GM12891 (cell line): ENCODE results near the gene S100A3.
A peak's percentile ranks its signal among the peaks of the same experiment; 100 is the strongest.

Experiments
- DNase-seq: peaks from one replicate; pipeline ENCODE4 v3.0.0; 2011; ENCODE audit warnings: low spot score; ENCODE audit not compliant: insufficient read length
- FAIRE-seq: peaks from 2 replicates; lab custom pipeline; 2011; peaks lifted over from hg19 to GRCh38; lab: Jason Lieb, UNC
- PAX5 ChIP-seq: IDR thresholded peaks from 2 replicates; pipeline ENCODE4 v1.6.1; 2011; ENCODE audit warnings: low read length, moderate library complexity, mild to moderate bottlenecking; ENCODE audit not compliant: insufficient read depth, severe bottlenecking
- POLR2A ChIP-seq: IDR thresholded peaks from 2 replicates; pipeline ENCODE4 v1.6.1; 2011; ENCODE audit warnings: low read depth, low read length, control low read depth
- POLR2AphosphoS5 ChIP-seq: IDR thresholded peaks from 2 replicates; pipeline ENCODE4 v1.6.1; 2011; ENCODE audit warnings: low read depth, low read length, control low read depth
- POU2F2 ChIP-seq: IDR thresholded peaks from 2 replicates; pipeline ENCODE4 v1.6.1; 2011; ENCODE audit warnings: low read depth, mild to moderate bottlenecking, control low read depth, low read length, moderate library complexity
- SPI1 ChIP-seq: IDR thresholded peaks from 2 replicates; pipeline ENCODE4 v1.6.1; 2011; ENCODE audit warnings: low read depth, low read length, control low read depth
- TAF1 ChIP-seq: IDR thresholded peaks from 2 replicates; pipeline ENCODE4 v1.6.1; 2011; ENCODE audit warnings: low read depth, low read length, control low read depth

S100A3 gene

GRCh38 chr1:153560771-153561465 is 11.9 kb upstream of the S100A3 start:
- FAIRE-seq (no peak), DNase-seq (no peak)
- TF ChIP-seq POLR2A (no peak), POU2F2 (no peak), TAF1 (no peak)

- FAIRE-seq (no peak), DNase-seq (no peak)
- no peak for TF ChIP-seq TAF1
Observed at GRCh38 chr1:153560241-153560640, 11.2 kb upstream of the S100A3 start.

- TF ChIP-seq POU2F2 (no peak), TAF1 (no peak), POLR2AphosphoS5 (no peak), SPI1 (no peak), PAX5 (no peak), POLR2A (no peak)
- FAIRE-seq (no peak), DNase-seq (no peak)
Observed at GRCh38 chr1:153557877-153558276, 8.8 kb upstream of the S100A3 start.

- TF ChIP-seq SPI1: peak; percentile 50; the same call in 1 of the 2 replicates
- no peak for TF ChIP-seq POLR2A
- FAIRE-seq: no peak
- no peak for DNase-seq
Observed at GRCh38 chr1:153556348-153556747, 7.3 kb upstream of the S100A3 start.

- DNase-seq (no peak), FAIRE-seq (no peak)
- TF ChIP-seq SPI1 (peak; percentile 51; the same call in 1 of the 2 replicates), POU2F2 (no peak)
Observed at GRCh38 chr1:153553830-153554541, 4.9 kb upstream of the S100A3 start.

GRCh38 chr1:153553096-153553495 is 4.0 kb upstream of the S100A3 start:
- TF ChIP-seq SPI1 (no peak), POU2F2 (no peak), POLR2AphosphoS5 (no peak), TAF1 (no peak), POLR2A (no peak), PAX5 (no peak)
- no peak for DNase-seq
- FAIRE-seq: no peak

GRCh38 chr1:153552335-153552734 is 3.3 kb upstream of the S100A3 start:
- DNase-seq (no peak), FAIRE-seq (no peak)
- TF ChIP-seq PAX5 (no peak), TAF1 (no peak), SPI1 (no peak), POU2F2 (no peak), POLR2AphosphoS5 (no peak), POLR2A (no peak)

- TF ChIP-seq POLR2AphosphoS5: no peak
- no peak for TF ChIP-seq POLR2A
- TF ChIP-seq SPI1: no peak
- TF ChIP-seq TAF1: no peak
- no peak for TF ChIP-seq PAX5
- no peak for TF ChIP-seq POU2F2
- DNase-seq (no peak), FAIRE-seq (no peak)
Observed at GRCh38 chr1:153550827-153551500, 1.9 kb upstream of the S100A3 start.

- DNase-seq (no peak), FAIRE-seq (no peak)
- TF ChIP-seq POU2F2 (no peak), TAF1 (no peak), POLR2A (no peak), SPI1 (no peak), PAX5 (no peak), POLR2AphosphoS5 (no peak)
Observed at GRCh38 chr1:153550398-153550758, 1.3 kb upstream of the S100A3 start.

- DNase-seq: no peak
- no peak for FAIRE-seq
- TF ChIP-seq SPI1: no peak
- TF ChIP-seq PAX5: no peak
- no peak for TF ChIP-seq POLR2AphosphoS5
- TF ChIP-seq TAF1: no peak
- TF ChIP-seq POLR2A: no peak
- no peak for TF ChIP-seq POU2F2
Observed at GRCh38 chr1:153549741-153550397, 811 bp upstream of the S100A3 start.
